Fibroblast of mammary gland (primary cell): ENCODE results near the gene SOX12.

Source experiments
- DNase-seq: peaks from one replicate; pipeline ENCODE4 v3.0.0-alpha.2; 2010; ENCODE audit warnings: low read depth
- H3K4me3 ChIP-seq: 2 replicates; pipeline ENCODE4 v1.5.1; 2011; ENCODE audit warnings: low read depth, mild to moderate bottlenecking, low read length, moderate library complexity; ENCODE audit not compliant: control insufficient read depth
- CTCF ChIP-seq: conservative IDR thresholded peaks from 2 replicates; pipeline ENCODE4 v1.5.1; 2011; ENCODE audit warnings: low read depth, low read length, inconsistent platforms; ENCODE audit not compliant: control insufficient read depth, insufficient read depth

The SOX12 gene

DNA sequence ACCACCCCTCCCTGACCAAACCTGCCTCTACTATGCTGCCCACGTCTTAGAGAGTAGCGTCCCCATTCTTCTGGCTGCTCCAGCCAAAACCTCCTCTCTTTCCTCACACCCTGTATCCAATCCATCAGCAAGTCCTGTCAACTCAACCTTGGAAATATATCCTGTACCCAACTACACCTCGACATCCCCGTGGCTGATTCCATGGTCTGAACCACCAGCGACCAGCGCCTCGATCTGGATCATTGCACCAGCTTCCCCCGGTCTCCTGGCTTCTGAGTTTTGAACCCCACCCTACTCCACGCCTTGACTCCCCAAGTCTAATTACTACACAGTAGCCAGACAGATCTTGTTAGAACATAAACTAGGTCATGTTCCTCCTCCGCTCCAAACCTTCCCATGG is 31.4 kb downstream of the SOX12 start:
- DNase-seq: no peak
- no peak overlapping the region for H3K4me3 ChIP-seq
- TF ChIP-seq CTCF: no peak

GRCh38 chr20:358891-359555 is 33.7 kb downstream of the SOX12 start:
- DNase-seq: no peak
- H3K4me3 ChIP-seq: no peak overlapping the region
- TF ChIP-seq CTCF: no peak

- no peak for DNase-seq
- no peak for TF ChIP-seq CTCF
- no peak overlapping the region for H3K4me3 ChIP-seq
These were observed 36.2 kb downstream of the SOX12 start for GRCh38 chr20:361561-361960.

DNA sequence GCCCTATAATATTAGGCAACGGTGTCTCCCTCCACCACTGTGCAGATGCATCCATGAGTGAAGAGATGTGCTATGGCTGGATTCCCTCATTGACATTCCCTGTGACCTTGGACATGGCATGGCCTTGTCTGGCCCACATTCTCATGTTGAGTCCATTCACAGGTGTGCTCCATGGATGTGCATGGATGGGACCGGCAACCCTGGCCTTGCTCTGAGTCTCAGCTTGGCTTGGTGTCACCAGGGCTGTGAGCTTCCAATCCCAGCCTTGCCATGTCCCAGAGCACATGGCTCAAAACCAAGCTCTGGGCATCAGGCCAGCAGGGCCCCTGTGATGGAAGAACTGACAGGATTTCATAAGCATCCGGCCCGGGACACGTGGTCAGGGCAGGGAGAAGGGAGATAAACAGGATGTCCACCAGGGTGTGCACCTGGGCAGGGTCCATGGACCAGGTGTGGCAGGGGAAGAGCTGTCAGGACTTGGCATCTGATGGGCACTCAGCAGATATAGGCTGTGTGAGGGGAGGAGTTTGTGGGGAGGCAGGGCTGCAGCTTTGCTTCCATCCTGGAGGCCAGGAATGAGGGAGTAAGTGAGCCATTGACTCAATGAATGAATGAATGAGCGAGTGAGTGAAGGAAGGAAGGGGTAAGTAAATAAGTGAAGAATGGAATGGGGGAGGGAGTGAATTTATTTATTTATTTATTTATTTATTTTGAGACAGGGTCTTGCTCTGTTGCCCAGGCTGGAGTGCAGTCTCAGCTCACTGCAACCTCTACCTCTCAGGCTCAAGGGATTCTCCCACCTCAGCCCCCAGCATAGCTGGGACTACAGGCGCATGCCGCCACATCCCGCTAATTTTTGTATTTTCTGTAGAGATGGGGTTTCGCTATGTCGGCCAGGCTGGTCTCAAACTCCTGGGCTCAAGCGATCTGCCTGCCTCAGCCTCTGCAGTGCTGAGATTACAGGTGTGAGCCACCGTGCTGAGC is 37.2 kb downstream of the SOX12 start:
- no peak overlapping the region for H3K4me3 ChIP-seq
- peak; percentile 34 for TF ChIP-seq CTCF
- peak; percentile 77 for DNase-seq

DNA sequence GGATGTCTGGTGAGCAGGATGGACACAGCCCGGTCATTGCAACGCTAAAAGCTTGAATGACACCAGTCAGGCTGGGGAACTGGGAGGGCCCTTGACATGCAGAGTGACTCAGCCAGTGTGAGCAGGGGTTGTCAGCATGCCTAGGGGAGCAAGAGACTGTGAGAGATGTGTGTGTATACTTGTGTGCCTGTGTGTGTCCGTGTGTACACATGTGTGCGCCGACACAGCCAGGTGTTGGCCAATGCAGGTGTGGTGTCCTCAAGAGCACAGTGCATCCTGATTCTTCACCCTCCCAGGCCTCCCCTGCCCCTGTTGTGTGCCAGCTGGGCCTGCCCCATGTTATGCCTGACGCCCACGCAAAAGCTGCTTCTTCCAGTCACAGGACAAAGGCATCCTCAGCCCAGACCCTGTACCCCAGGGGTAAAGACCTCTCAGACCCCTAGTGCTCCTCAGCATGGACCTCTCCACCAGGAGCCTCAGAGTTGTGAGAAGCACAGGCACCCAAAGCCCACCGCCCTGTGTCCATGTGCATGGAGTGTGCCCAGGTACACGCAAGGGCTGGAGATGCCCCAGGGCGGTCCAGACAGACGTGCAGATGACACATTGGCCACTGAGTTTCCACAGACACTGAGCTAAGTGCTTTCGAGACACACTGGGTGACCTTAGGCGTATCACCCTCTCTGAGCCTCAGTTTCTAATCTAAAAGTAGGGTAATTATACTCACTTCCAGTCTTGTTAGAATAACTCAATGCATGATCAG is 38.1 kb downstream of the SOX12 start:
- no peak for DNase-seq
- H3K4me3 ChIP-seq: no peak overlapping the region
- no peak for TF ChIP-seq CTCF

DNA sequence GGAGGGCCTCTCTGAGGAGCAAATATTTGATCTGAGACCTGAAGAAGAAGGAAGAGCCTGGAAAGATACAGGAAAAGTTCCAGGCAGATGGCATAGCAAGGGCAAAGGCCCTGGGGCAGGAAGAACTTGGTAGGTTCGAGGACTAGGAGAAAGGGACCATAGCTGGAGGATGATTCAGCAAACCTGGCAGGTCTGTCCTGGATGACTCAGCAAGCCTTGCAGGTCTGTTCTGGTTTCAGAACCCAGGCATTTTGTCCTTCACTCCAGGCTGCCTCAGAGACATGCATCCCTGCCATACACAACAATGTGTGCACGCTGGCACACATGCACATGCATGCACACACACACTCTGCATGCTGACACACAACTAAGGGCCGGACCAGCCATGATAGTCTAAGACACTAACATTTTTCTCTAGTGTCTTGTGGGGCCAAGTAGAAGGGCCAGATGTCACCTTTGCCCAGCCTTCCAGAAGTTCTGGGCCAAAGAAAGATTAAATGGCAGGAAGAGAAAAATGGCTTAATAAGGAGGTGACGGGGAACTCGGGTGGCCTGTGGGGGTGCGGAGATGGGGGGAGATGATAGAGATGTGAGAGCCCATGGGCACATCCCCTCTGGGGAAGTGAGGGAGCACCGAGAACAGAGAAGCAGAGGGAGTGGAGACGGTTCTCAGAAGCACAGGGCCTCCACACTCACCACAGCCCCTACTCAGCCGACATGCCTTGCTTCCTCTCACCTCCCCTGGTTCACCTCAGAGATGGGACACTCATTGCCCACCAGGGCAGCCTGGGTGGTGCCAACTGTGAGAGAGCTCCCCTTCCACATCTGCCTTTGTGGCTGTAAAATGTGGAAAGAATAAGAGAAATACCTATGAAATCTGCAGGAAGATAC is 39.8 kb downstream of the SOX12 start:
- TF ChIP-seq CTCF: no peak
- no peak overlapping the region for H3K4me3 ChIP-seq
- peak; percentile 57 for DNase-seq
